DND-41 (cell line): ENCODE data around the gene RNF26.

ENCODE experiments used
- CTCF ChIP-seq: IDR thresholded peaks from 2 replicates; pipeline ENCODE4 v1.5.1; 2012; ENCODE audit warnings: borderline replicate concordance, low read length, moderate library complexity, mild to moderate bottlenecking; ENCODE audit not compliant: poor library complexity, severe bottlenecking; ENCODE audit errors: extremely low read depth
- EZH2 ChIP-seq: IDR thresholded peaks from 3 replicates; pipeline ENCODE4 v1.6.1; 2012; ENCODE audit warnings: borderline replicate concordance, low read depth, mild to moderate bottlenecking, moderate library complexity, low read length, inconsistent platforms; ENCODE audit not compliant: severe bottlenecking

GRCh38 chr11:119298726-119299125, 35.6 kb upstream of the RNF26 start:
- TF ChIP-seq CTCF: no peak
- TF ChIP-seq EZH2: no peak
